ENCODE data around the gene RIPOR2. TPM values are rescaled to one million over a fixed set of nuclear protein-coding genes. Genes with fewer than 3 reads are reported as not detected.

Gene RIPOR2
- total and polyA plus RNA-seq, 2 experiments from 2014 or later, result 9.5 to 22.5 TPM

DNA sequence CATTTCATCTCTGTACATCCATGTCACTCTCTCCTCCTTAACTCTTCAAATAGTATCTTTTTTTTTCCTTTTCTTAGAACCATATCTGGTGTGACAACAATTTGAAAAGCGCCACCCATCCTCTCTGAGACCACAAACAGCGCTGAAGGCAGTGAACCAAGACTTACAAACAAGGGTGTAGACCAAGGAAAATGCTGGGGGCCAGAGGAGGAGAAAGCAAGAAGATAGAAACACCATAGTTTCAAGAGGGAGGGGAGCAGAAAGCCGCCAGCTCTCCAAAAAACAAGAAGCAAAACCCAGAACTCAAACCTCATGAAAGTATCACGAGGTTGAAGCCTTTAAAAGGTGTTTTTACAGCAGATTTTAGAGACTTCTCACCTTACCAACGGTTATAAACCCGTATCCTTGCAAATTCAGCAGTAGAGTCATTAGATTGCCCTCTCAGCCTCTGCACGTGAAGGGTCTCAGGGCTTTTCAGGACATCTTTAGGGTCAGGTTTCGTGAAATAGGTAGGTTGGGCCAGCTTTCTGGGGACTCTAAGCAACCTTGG, 13.3 kb upstream of the RIPOR2 start:
- Mint-ChIP-seq H3K4me3 (no peak overlapping the region), H3K9me3 (peaks cover 14% of the 10 kb centered on the region), H3K27ac (no peak overlapping the region), H3K4me1 (peaks cover 14% of the 10 kb centered on the region), H3K36me3 (ENCODE audit: low read depth) (peaks cover 13% of the 10 kb centered on the region; the same call in 2 of the 3 replicates), H3K27me3 (ENCODE audit: insufficient read depth, low read depth, poor library complexity) (no peaks in the 10 kb centered on the region)
- H3F3A ChIP-seq (replicated peaks; ENCODE audit: low read depth), result no peaks in the 10 kb centered on the region
- no peaks in the 10 kb centered on the region for H3K27me3 ChIP-seq (ENCODE audit: insufficient read depth)
- no peaks in the 10 kb centered on the region; the same call in 1 of the 2 replicates for H3K36me3 ChIP-seq (ENCODE audit: insufficient read depth)
- DNase-seq (ENCODE audit: low spot score), result no peak
- no peak overlapping the region for H3K4me2 ChIP-seq
- no peak overlapping the region for H3K4me3 ChIP-seq
- H4K20me1 ChIP-seq (replicated peaks; ENCODE audit: insufficient read depth), result no peaks in the 10 kb centered on the region
- H3K79me2 ChIP-seq (replicated peaks; ENCODE audit: insufficient read depth), result no peaks in the 10 kb centered on the region
- H3K9me2 ChIP-seq (ENCODE audit: insufficient read depth), result 0 out of 2 replicates have a peak, but pooled peaks cover 7% of the 10 kb centered on the region
- H3K27ac ChIP-seq (ENCODE audit: low read depth), result no peak overlapping the region
- peaks cover 13% of the 10 kb centered on the region for H3K4me1 ChIP-seq (ENCODE audit: insufficient read depth)
- ATAC-seq, result no peak
- TF ChIP-seq, protein P1, sequence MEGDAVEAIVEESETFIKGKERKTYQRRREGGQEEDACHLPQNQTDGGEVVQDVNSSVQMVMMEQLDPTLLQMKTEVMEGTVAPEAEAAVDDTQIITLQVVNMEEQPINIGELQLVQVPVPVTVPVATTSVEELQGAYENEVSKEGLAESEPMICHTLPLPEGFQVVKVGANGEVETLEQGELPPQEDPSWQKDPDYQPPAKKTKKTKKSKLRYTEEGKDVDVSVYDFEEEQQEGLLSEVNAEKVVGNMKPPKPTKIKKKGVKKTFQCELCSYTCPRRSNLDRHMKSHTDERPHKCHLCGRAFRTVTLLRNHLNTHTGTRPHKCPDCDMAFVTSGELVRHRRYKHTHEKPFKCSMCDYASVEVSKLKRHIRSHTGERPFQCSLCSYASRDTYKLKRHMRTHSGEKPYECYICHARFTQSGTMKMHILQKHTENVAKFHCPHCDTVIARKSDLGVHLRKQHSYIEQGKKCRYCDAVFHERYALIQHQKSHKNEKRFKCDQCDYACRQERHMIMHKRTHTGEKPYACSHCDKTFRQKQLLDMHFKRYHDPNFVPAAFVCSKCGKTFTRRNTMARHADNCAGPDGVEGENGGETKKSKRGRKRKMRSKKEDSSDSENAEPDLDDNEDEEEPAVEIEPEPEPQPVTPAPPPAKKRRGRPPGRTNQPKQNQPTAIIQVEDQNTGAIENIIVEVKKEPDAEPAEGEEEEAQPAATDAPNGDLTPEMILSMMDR (conservative IDR thresholded peaks at IDR 0.05; ENCODE audit: low read depth in 2 of 2), result no peak
- TF ChIP-seq, protein P2, sequence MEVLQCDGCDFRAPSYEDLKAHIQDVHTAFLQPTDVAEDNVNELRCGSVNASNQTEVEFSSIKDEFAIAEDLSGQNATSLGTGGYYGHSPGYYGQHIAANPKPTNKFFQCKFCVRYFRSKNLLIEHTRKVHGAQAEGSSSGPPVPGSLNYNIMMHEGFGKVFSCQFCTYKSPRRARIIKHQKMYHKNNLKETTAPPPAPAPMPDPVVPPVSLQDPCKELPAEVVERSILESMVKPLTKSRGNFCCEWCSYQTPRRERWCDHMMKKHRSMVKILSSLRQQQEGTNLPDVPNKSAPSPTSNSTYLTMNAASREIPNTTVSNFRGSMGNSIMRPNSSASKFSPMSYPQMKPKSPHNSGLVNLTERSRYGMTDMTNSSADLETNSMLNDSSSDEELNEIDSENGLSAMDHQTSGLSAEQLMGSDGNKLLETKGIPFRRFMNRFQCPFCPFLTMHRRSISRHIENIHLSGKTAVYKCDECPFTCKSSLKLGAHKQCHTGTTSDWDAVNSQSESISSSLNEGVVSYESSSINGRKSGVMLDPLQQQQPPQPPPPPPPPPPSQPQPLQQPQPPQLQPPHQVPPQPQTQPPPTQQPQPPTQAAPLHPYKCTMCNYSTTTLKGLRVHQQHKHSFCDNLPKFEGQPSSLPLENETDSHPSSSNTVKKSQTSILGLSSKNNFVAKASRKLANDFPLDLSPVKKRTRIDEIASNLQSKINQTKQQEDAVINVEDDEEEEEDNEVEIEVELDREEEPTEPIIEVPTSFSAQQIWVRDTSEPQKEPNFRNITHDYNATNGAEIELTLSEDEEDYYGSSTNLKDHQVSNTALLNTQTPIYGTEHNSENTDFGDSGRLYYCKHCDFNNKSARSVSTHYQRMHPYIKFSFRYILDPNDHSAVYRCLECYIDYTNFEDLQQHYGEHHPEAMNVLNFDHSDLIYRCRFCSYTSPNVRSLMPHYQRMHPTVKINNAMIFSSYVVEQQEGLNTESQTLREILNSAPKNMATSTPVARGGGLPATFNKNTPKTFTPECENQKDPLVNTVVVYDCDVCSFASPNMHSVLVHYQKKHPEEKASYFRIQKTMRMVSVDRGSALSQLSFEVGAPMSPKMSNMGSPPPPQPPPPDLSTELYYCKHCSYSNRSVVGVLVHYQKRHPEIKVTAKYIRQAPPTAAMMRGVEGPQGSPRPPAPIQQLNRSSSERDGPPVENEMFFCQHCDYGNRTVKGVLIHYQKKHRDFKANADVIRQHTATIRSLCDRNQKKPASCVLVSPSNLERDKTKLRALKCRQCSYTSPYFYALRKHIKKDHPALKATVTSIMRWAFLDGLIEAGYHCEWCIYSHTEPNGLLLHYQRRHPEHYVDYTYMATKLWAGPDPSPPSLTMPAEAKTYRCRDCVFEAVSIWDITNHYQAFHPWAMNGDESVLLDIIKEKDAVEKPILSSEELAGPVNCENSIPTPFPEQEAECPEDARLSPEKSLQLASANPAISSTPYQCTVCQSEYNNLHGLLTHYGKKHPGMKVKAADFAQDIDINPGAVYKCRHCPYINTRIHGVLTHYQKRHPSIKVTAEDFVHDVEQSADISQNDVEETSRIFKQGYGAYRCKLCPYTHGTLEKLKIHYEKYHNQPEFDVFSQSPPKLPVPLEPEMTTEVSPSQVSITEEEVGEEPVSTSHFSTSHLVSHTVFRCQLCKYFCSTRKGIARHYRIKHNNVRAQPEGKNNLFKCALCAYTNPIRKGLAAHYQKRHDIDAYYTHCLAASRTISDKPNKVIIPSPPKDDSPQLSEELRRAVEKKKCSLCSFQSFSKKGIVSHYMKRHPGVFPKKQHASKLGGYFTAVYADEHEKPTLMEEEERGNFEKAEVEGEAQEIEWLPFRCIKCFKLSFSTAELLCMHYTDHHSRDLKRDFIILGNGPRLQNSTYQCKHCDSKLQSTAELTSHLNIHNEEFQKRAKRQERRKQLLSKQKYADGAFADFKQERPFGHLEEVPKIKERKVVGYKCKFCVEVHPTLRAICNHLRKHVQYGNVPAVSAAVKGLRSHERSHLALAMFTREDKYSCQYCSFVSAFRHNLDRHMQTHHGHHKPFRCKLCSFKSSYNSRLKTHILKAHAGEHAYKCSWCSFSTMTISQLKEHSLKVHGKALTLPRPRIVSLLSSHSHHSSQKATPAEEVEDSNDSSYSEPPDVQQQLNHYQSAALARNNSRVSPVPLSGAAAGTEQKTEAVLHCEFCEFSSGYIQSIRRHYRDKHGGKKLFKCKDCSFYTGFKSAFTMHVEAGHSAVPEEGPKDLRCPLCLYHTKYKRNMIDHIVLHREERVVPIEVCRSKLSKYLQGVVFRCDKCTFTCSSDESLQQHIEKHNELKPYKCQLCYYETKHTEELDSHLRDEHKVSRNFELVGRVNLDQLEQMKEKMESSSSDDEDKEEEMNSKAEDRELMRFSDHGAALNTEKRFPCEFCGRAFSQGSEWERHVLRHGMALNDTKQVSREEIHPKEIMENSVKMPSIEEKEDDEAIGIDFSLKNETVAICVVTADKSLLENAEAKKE (CRISPR knock-in tag; IDR thresholded peaks at IDR 0.05), result no peak
- no peak for TF ChIP-seq ZNF114 (CRISPR knock-in tag; IDR thresholded peaks at IDR 0.05)
- TF ChIP-seq, protein P3, sequence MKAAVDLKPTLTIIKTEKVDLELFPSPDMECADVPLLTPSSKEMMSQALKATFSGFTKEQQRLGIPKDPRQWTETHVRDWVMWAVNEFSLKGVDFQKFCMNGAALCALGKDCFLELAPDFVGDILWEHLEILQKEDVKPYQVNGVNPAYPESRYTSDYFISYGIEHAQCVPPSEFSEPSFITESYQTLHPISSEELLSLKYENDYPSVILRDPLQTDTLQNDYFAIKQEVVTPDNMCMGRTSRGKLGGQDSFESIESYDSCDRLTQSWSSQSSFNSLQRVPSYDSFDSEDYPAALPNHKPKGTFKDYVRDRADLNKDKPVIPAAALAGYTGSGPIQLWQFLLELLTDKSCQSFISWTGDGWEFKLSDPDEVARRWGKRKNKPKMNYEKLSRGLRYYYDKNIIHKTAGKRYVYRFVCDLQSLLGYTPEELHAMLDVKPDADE (IDR thresholded peaks at IDR 0.05), result no peak
- no peak for TF ChIP-seq STAT1 (IDR thresholded peaks at IDR 0.05; ENCODE audit: unreplicated experiment)
- TF ChIP-seq EZH2phosphoT487 (IDR thresholded peaks at IDR 0.05; ENCODE audit: unreplicated experiment), result no peak
- no peak for TF ChIP-seq CREB1 (CRISPR knock-in tag; IDR thresholded peaks at IDR 0.05; ENCODE audit: low read depth)
- no peak for TF ChIP-seq NANOG (IDR thresholded peaks at IDR 0.05; ENCODE audit: borderline replicate concordance)
- TF ChIP-seq EZH2 (IDR thresholded peaks at IDR 0.05; ENCODE audit: low read depth, unreplicated experiment), result no peak
- TF ChIP-seq, protein P4, sequence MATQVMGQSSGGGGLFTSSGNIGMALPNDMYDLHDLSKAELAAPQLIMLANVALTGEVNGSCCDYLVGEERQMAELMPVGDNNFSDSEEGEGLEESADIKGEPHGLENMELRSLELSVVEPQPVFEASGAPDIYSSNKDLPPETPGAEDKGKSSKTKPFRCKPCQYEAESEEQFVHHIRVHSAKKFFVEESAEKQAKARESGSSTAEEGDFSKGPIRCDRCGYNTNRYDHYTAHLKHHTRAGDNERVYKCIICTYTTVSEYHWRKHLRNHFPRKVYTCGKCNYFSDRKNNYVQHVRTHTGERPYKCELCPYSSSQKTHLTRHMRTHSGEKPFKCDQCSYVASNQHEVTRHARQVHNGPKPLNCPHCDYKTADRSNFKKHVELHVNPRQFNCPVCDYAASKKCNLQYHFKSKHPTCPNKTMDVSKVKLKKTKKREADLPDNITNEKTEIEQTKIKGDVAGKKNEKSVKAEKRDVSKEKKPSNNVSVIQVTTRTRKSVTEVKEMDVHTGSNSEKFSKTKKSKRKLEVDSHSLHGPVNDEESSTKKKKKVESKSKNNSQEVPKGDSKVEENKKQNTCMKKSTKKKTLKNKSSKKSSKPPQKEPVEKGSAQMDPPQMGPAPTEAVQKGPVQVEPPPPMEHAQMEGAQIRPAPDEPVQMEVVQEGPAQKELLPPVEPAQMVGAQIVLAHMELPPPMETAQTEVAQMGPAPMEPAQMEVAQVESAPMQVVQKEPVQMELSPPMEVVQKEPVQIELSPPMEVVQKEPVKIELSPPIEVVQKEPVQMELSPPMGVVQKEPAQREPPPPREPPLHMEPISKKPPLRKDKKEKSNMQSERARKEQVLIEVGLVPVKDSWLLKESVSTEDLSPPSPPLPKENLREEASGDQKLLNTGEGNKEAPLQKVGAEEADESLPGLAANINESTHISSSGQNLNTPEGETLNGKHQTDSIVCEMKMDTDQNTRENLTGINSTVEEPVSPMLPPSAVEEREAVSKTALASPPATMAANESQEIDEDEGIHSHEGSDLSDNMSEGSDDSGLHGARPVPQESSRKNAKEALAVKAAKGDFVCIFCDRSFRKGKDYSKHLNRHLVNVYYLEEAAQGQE (IDR thresholded peaks at IDR 0.05; ENCODE audit: unreplicated experiment), result no peak
- no peak for TF ChIP-seq POLR2AphosphoS5 (IDR thresholded peaks at IDR 0.05; ENCODE audit: low read depth)
- no peak for TF ChIP-seq JUNB (IDR thresholded peaks at IDR 0.05; ENCODE audit: unreplicated experiment)
- no peak for TF ChIP-seq ZNF331 (CRISPR knock-in tag; IDR thresholded peaks at IDR 0.05; ENCODE audit: low read depth)
- peak overlapping the region; percentile 67; the same call in 1 of the 2 replicates for H2AFZ ChIP-seq

All from GM23338 (cell line).